Mesendoderm (in vitro differentiated cells): Measurements from ENCODE around the gene ARHGEF17.

Experiments
- DNase-seq: peaks from one replicate; pipeline ENCODE4 v3.0.0; 2013
- H2AK5ac ChIP-seq: 2 replicates; pipeline ENCODE4 v1.6.1; 2013; ENCODE audit warnings: low read length, inconsistent platforms
- H2BK120ac ChIP-seq: 2 replicates; pipeline ENCODE4 v1.6.1; 2013; ENCODE audit warnings: low read depth, mild to moderate bottlenecking, low read length, moderate library complexity, mixed read lengths
- H2BK15ac ChIP-seq: replicated peaks from 2 replicates; pipeline ENCODE4 v1.6.1; 2013; ENCODE audit warnings: low read depth, mild to moderate bottlenecking, moderate library complexity
- H2BK5ac ChIP-seq: 2 replicates; pipeline ENCODE4 v1.6.1; 2013; ENCODE audit warnings: low read length, inconsistent platforms
- H3K18ac ChIP-seq: 2 replicates; pipeline ENCODE4 v1.6.1; 2013; ENCODE audit warnings: mild to moderate bottlenecking, low read length, mixed read lengths
- H3K23ac ChIP-seq: one replicate; pipeline ENCODE4 v1.6.1; 2013; ENCODE audit warnings: low read length
- H3K27ac ChIP-seq: 2 replicates; pipeline ENCODE4 v1.5.1; 2013; ENCODE audit warnings: low read depth, mild to moderate bottlenecking, inconsistent platforms, low read length, moderate library complexity
- H3K27me3 ChIP-seq: 2 replicates; pipeline ENCODE4 v1.6.1; 2013; ENCODE audit warnings: low read length, control low read depth, mild to moderate bottlenecking, inconsistent platforms; ENCODE audit not compliant: insufficient read depth, poor library complexity
- H3K36me3 ChIP-seq: 2 replicates; pipeline ENCODE4 v1.6.1; 2013; ENCODE audit warnings: low read length, inconsistent platforms; ENCODE audit not compliant: control insufficient read depth, insufficient read depth
- H3K4ac ChIP-seq: one replicate; pipeline ENCODE4 v1.6.1; 2013; ENCODE audit warnings: low read depth, mild to moderate bottlenecking, low read length, moderate library complexity
- H3K4me1 ChIP-seq: 2 replicates; pipeline ENCODE4 v1.6.1; 2013; ENCODE audit warnings: low read depth, low read length, inconsistent platforms; ENCODE audit not compliant: control insufficient read depth
- H3K4me2 ChIP-seq: 2 replicates; pipeline ENCODE4 v1.6.1; 2013; ENCODE audit warnings: low read length
- H3K4me3 ChIP-seq: 2 replicates; pipeline ENCODE4 v1.5.1; 2013; ENCODE audit warnings: mild to moderate bottlenecking, low read length
- H3K56ac ChIP-seq: one replicate; pipeline ENCODE4 v1.6.1; 2013; ENCODE audit warnings: low read length
- H3K79me1 ChIP-seq: 2 replicates; pipeline ENCODE4 v1.6.1; 2013; ENCODE audit warnings: low read length, inconsistent platforms
- H3K79me2 ChIP-seq: 2 replicates; pipeline ENCODE4 v1.6.1; 2013; ENCODE audit warnings: mild to moderate bottlenecking, low read length; ENCODE audit not compliant: control insufficient read depth, insufficient read depth
- H3K9ac ChIP-seq: 2 replicates; pipeline ENCODE4 v1.6.1; 2013; ENCODE audit warnings: low read length, inconsistent platforms
- H4K5ac ChIP-seq: one replicate; pipeline ENCODE4 v1.6.1; 2013; ENCODE audit warnings: low read length
- H4K8ac ChIP-seq: one replicate; pipeline ENCODE4 v1.6.1; 2013; ENCODE audit warnings: low read depth, mild to moderate bottlenecking, control low read depth, low read length, moderate library complexity
- WGBS: extraction: QIAGEN DNeasy Blood & Tissue Kit; methylation state at CpG from one replicate; pipeline ENCODE4 v1.1.7; 2013; ENCODE audit warnings: low lambda C conversion rate, missing lambda C conversion rate; ENCODE audit not compliant: insufficient coverage; ENCODE audit errors: extremely low coverage; 5-methylcytosine and 5-hydroxymethylcytosine counted together

Gene ARHGEF17

DNA sequence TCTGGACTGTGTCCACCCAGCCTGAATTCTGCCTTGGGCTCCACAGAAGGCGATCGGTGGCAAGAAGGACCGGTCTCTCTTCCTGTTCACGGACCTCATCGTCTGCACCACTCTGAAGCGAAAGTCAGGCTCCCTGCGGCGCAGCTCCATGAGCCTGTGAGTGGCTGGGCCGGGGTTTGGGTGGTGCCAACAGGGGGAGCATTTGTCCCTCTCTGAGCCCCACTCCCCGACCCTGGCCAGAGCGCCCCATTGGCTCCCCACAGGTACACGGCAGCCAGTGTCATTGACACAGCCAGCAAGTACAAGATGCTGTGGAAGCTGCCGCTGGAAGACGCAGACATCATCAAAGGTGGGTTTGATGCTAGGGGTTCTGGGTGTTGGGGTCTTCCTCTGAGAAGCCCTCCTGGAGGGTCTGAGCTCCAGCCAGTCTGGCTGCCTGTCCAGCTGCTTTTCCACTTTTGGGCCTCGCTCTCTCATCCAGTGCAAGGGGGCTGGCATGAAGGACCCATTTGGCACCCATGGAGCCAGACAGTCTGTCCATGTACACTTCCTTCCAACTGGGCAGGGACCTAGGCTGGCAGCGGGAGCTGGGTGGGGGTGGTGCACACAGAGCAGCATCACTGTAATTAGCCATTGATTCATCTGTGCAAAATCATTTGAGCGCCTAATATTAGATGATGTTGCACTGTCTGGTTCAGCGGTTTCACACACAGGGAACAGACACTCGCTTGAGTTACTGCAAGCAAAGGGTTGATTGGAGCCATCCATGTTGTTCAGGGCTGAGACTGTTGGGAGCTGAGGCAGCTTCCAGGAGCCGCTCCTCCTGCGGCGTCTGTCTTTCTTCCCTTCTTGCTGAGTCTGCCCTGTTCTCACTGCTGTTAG, 49.1 kb downstream of the ARHGEF17 start:
- no peaks in the 10 kb centered on the region for H3K36me3 ChIP-seq
- no peaks in the 10 kb centered on the region for H3K79me1 ChIP-seq
- no peak overlapping the region for H4K5ac ChIP-seq
- H3K79me2 ChIP-seq: no peaks in the 10 kb centered on the region
- WGBS: no CpG with 5 or more reads among the region's 22 CpGs
- H2AK5ac ChIP-seq: no peak overlapping the region
- no peak overlapping the region for H4K8ac ChIP-seq
- no peak overlapping the region for H2BK120ac ChIP-seq
- no peak overlapping the region for H3K56ac ChIP-seq
- H3K4me1 ChIP-seq: no peaks in the 10 kb centered on the region
- no peak overlapping the region for H3K9ac ChIP-seq
- H2BK15ac ChIP-seq: no peak overlapping the region
- H2BK5ac ChIP-seq: no peak overlapping the region
- H3K27me3 ChIP-seq: no peaks in the 10 kb centered on the region
- no peak overlapping the region for H3K23ac ChIP-seq
- no peak for DNase-seq
- H3K4me2 ChIP-seq: no peak overlapping the region
- no peak overlapping the region for H3K27ac ChIP-seq
- H3K4me3 ChIP-seq: no peak overlapping the region
- no peak overlapping the region for H3K4ac ChIP-seq
- H3K18ac ChIP-seq: no peak overlapping the region

DNA sequence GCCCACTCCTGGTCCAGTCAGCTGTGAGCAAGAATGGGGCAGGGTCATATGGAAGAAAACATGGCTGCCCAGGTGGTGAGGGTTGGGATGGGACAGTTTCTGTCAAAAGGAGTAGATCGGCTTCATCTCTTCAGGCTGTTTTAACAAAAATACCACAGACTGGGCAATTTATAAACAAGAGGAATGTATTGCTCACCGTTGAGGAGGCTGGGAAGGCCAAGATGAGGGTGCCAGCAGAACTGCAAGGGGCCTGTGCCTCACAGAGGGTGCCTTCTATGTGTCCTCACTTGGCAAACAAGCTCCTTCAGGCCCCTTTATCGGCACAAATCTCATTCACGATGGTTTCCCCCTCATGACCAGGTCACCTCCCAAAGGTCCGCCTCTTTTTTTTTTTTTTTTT, 50.0 kb downstream of the ARHGEF17 start:
- Histone ChIP-seq H3K23ac (no peak overlapping the region), H3K4ac (no peak overlapping the region), H3K9ac (no peak overlapping the region), H3K79me2 (no peaks in the 10 kb centered on the region), H2AK5ac (no peak overlapping the region), H3K27me3 (no peaks in the 10 kb centered on the region), H2BK15ac (no peak overlapping the region), H4K8ac (no peak overlapping the region), H3K56ac (no peak overlapping the region), H3K18ac (no peak overlapping the region), H3K4me1 (no peaks in the 10 kb centered on the region), H4K5ac (no peak overlapping the region), H3K4me2 (no peak overlapping the region), H3K4me3 (no peak overlapping the region), H2BK120ac (no peak overlapping the region), H3K79me1 (no peaks in the 10 kb centered on the region), H3K36me3 (no peaks in the 10 kb centered on the region), H3K27ac (no peak overlapping the region), H2BK5ac (no peak overlapping the region)
- no CpG with 5 or more reads among the region's 5 CpGs for WGBS
- DNase-seq: no peak

DNA sequence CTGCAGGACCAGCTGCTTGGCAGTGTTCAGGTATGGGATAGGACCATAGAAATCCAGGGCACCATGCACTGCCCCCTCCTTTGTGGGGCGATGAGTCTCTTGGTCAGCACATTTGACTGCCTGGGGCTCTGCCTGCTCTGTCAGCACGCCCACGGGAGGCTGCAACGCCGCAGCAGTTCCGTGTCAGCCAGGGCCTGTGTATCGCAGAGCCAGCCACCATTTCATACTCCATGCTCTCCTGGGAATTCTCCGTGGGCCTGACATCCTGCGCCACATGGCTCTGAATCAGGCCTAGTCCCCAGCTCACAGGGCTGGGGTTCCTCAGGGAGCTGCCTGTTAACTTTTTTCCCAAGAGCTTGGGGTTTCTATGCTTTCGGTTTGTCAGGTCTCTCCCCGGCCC, 51.3 kb downstream of the ARHGEF17 start:
- no peaks in the 10 kb centered on the region for H3K27me3 ChIP-seq
- no peak overlapping the region for H2BK120ac ChIP-seq
- H3K4ac ChIP-seq: no peak overlapping the region
- no peaks in the 10 kb centered on the region for H3K4me1 ChIP-seq
- H3K4me3 ChIP-seq: no peak overlapping the region
- no CpG with 5 or more reads among the region's 11 CpGs for WGBS
- H3K9ac ChIP-seq: no peak overlapping the region
- DNase-seq: no peak
- no peak overlapping the region for H3K18ac ChIP-seq
- H3K36me3 ChIP-seq: no peaks in the 10 kb centered on the region
- H3K56ac ChIP-seq: no peak overlapping the region
- no peak overlapping the region for H3K4me2 ChIP-seq
- no peak overlapping the region for H4K5ac ChIP-seq
- no peak overlapping the region for H4K8ac ChIP-seq
- no peak overlapping the region for H2BK5ac ChIP-seq
- H2AK5ac ChIP-seq: no peak overlapping the region
- H3K27ac ChIP-seq: no peak overlapping the region
- H3K79me2 ChIP-seq: no peaks in the 10 kb centered on the region
- H3K79me1 ChIP-seq: no peaks in the 10 kb centered on the region
- H2BK15ac ChIP-seq: no peak overlapping the region
- H3K23ac ChIP-seq: no peak overlapping the region

DNA sequence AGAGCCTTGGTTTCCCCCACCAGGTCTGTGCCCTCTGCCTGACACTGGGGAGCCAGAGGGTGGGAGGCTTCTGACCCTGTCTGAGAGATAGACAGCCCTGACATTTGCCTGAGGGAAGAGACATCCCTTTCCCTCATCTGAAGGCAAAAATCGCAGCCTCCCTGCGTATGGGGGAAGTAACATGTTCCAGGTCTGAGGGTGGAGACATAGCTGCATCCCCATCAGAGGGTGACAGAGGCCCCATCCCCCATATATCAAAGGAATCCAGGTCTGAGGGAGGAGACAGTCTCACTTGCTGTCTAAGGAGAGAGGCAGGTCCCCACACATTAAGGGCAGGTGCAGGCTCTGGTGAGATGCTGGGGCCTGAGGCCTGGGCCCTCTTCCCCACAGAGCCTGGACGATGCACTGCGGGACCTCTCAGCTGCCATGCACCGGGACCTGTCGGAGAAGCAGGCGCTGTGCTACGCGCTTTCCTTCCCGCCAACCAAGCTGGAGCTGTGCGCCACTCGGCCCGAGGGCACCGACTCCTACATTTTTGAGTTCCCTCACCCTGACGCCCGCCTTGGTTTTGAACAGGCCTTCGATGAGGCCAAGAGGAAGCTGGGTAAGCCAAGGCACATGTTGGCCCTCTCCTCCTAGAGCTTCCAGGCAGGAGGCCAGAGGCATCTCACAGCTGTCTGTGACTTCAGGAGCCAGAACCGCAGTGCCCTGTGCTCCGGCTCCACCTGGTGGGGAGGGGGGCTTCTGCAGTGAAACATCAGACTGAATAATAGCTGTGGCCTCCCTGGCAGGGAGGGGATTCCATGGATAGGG, 52.1 kb downstream of the ARHGEF17 start:
- no peak overlapping the region for H4K8ac ChIP-seq
- H3K23ac ChIP-seq: no peak overlapping the region
- H2AK5ac ChIP-seq: no peak overlapping the region
- no peaks in the 10 kb centered on the region for H3K27me3 ChIP-seq
- H3K56ac ChIP-seq: no peak overlapping the region
- no peak overlapping the region for H3K4ac ChIP-seq
- no peak overlapping the region for H3K9ac ChIP-seq
- H3K79me1 ChIP-seq: no peaks in the 10 kb centered on the region
- H2BK5ac ChIP-seq: no peak overlapping the region
- H3K36me3 ChIP-seq: no peaks in the 10 kb centered on the region
- no CpG with 5 or more reads among the region's 19 CpGs for WGBS
- H3K79me2 ChIP-seq: no peaks in the 10 kb centered on the region
- no peak overlapping the region for H4K5ac ChIP-seq
- H2BK15ac ChIP-seq: no peak overlapping the region
- H3K18ac ChIP-seq: no peak overlapping the region
- DNase-seq: peak; percentile 75
- no peak overlapping the region for H2BK120ac ChIP-seq
- no peak overlapping the region for H3K27ac ChIP-seq
- no peak overlapping the region for H3K4me3 ChIP-seq
- H3K4me1 ChIP-seq: no peaks in the 10 kb centered on the region
- H3K4me2 ChIP-seq: no peak overlapping the region

DNA sequence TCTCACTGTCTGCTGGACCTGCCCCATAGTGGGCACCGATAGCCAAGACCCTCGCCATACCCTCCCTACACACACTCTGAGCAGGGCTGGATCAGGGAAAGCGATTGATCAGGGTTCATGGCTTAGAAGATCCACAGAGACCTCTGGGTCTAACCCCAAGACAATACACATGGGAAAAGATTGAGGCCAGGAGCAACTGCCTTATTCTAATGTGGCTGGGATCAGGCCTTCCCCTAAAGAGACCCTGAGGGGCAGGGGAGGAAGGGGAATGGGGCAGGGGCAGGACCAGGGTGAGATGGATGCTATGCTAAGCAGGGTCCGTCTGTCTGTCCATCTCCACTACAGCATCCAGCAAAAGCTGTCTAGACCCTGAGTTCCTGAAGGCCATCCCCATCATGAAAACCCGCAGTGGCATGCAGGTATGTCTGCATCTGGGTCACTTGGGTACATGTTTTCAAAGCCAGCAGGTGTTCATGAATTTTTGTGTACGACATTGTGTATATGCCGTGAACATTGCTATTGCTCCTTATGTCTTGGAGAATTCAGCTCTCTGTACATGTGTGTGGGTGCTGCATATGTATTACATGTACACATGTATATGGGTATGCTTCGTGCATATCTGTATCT, 52.8 kb downstream of the ARHGEF17 start:
- Histone ChIP-seq H3K4me2 (no peak overlapping the region), H2BK15ac (no peak overlapping the region), H4K8ac (no peak overlapping the region), H3K79me2 (no peaks in the 10 kb centered on the region), H2BK5ac (no peak overlapping the region), H2AK5ac (no peak overlapping the region), H3K23ac (no peak overlapping the region), H3K27me3 (no peaks in the 10 kb centered on the region), H3K36me3 (no peaks in the 10 kb centered on the region), H3K27ac (no peak overlapping the region), H3K18ac (no peak overlapping the region), H3K4me1 (no peaks in the 10 kb centered on the region), H3K4me3 (no peak overlapping the region), H2BK120ac (no peak overlapping the region), H3K79me1 (no peaks in the 10 kb centered on the region), H3K9ac (no peak overlapping the region), H3K4ac (no peak overlapping the region), H3K56ac (no peak overlapping the region), H4K5ac (no peak overlapping the region)
- WGBS: no CpG with 5 or more reads among the region's 8 CpGs
- DNase-seq: no peak
